Fibroblast of lung (primary cell): ENCODE data around the gene LMAN1. TPM values are rescaled to one million over a fixed set of nuclear protein-coding genes. Genes with fewer than 3 reads are reported as not detected.

Source experiments
- DNase-seq, 2 donors: peaks; one replicate each; pipeline versions ENCODE4 v3.0.0 to v3.0.0-alpha.2; 2010; ENCODE audit warnings: low read depth in 2 of 2
- H2AFZ ChIP-seq: 2 replicates; pipeline ENCODE4 v1.5.1; 2012; ENCODE audit warnings: low read length, control low read depth, inconsistent platforms
- H3K27ac ChIP-seq: 2 replicates; pipeline ENCODE4 v1.5.1; 2011; ENCODE audit warnings: low read length, control low read depth; ENCODE audit not compliant: insufficient read depth
- H3K27me3 ChIP-seq: 2 replicates; pipeline ENCODE4 v1.5.1; 2011; ENCODE audit warnings: mild to moderate bottlenecking, low read length; ENCODE audit not compliant: control insufficient read depth, insufficient read depth
- H3K36me3 ChIP-seq: 2 replicates; pipeline ENCODE4 v1.5.1; 2011; ENCODE audit warnings: low read length; ENCODE audit not compliant: control insufficient read depth, insufficient read depth
- H3K4me1 ChIP-seq: 2 replicates; pipeline ENCODE4 v1.5.1; 2011; ENCODE audit warnings: low read length; ENCODE audit not compliant: control insufficient read depth, insufficient read depth; ENCODE audit errors: extremely low read depth
- H3K4me2 ChIP-seq: 2 replicates; pipeline ENCODE4 v1.5.1; 2011; ENCODE audit warnings: low read length, control low read depth; ENCODE audit not compliant: insufficient read depth; ENCODE audit errors: extremely low read depth
- H3K4me3 ChIP-seq, 4 experiments: fragments of 200-600 bp in 1 of 4; sonication (generic) in 1 of 4; replicated peaks in 1 of 4; 2 replicates each; pipeline ENCODE4 v1.5.1; 2011 to 2016; ENCODE audit warnings: low read length in 4 of 4, low read depth in 3 of 4, mild to moderate bottlenecking in 3 of 4, control low read depth in 2 of 4, inconsistent platforms in 1 of 4, mixed read lengths in 1 of 4; ENCODE audit not compliant: insufficient read depth in 1 of 4; ENCODE audit errors: control extremely low read depth in 1 of 4
- H3K79me2 ChIP-seq: 2 replicates; pipeline ENCODE4 v1.5.1; 2012; ENCODE audit warnings: mild to moderate bottlenecking, low read length, inconsistent platforms; ENCODE audit not compliant: control insufficient read depth, insufficient read depth
- H3K9ac ChIP-seq: 2 replicates; pipeline ENCODE4 v1.5.1; 2011; ENCODE audit warnings: mild to moderate bottlenecking, low read length, control low read depth; ENCODE audit not compliant: insufficient read depth
- H3K9me3 ChIP-seq: 2 replicates; pipeline ENCODE4 v1.5.1; 2012; ENCODE audit warnings: low read depth, low read length; ENCODE audit not compliant: control insufficient read depth, insufficient read depth
- H4K20me1 ChIP-seq: 2 replicates; pipeline ENCODE4 v1.5.1; 2011; ENCODE audit warnings: low read length; ENCODE audit not compliant: control insufficient read depth, insufficient read depth; ENCODE audit errors: extremely low read depth
- EZH2 ChIP-seq: IDR thresholded peaks from 2 replicates; pipeline ENCODE4 v1.5.1; 2012; ENCODE audit warnings: low read length, control low read depth, mild to moderate bottlenecking; ENCODE audit errors: missing control alignments
- polyA plus RNA-seq, 2 donors: library from polyadenylated mRNA; depleted of rRNA in 1 of 2; stranded (reverse) in 1 of 2; unstranded in 1 of 2; fragments of >200 nt; gene quantifications; 2 replicates each; pipeline ENCODE4 v1.2.1, GENCODE V29; 2011 to 2012; ENCODE audit warnings: missing spikeins in 1 of 2
- total RNA-seq: library from RNA; depleted of rRNA; stranded (reverse); fragments of >200 nt; gene quantifications from 2 replicates; pipeline ENCODE4 v1.2.1, GENCODE V29; 2014
- TF ChIP-seq, protein P1 (sequence below), 2 donors: IDR thresholded peaks in 1 of 2; conservative IDR thresholded peaks in 1 of 2; 1 replicate in 1 of 2; 2 replicates in 1 of 2; pipeline ENCODE4 v1.5.1; 2011 to 2012; ENCODE audit warnings: low read length in 2 of 2, control low read depth in 1 of 2, inconsistent platforms in 1 of 2, low read depth in 1 of 2, mild to moderate bottlenecking in 1 of 2

Gene LMAN1
- total and polyA plus RNA-seq, 2 donors (not counting 1 experiment from before 2014, with no cell fraction given): 130 to 170 TPM

DNA sequence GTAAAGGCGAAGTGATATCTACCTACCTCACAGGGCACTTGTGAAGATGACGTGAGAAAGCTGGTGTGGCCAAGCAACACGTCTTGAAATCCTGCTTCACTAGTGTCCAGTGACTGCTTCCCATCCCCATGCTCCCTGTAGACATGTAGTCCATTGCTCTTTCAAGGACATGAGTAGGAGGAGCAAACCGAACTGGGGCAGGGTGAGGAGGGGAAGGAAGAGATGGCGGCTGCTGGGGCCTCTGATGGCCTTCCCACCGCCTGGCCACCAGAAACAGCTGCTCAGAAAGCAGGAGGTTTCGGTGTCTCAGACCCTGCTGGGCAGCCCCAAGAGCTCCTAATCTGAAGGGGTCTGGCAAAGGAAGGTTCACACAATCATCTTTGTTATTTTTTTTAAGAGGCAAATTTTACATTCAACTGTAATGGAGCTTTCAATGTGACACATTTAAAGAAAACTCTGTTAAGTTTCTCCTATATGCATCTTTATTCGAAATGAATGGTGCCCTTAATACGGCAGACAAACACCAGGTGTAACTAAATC is 55.3 kb downstream of the LMAN1 start:
- H4K20me1 ChIP-seq: no peaks in the 10 kb centered on the region
- no peak for TF ChIP-seq EZH2
- TF ChIP-seq, protein P1, sequence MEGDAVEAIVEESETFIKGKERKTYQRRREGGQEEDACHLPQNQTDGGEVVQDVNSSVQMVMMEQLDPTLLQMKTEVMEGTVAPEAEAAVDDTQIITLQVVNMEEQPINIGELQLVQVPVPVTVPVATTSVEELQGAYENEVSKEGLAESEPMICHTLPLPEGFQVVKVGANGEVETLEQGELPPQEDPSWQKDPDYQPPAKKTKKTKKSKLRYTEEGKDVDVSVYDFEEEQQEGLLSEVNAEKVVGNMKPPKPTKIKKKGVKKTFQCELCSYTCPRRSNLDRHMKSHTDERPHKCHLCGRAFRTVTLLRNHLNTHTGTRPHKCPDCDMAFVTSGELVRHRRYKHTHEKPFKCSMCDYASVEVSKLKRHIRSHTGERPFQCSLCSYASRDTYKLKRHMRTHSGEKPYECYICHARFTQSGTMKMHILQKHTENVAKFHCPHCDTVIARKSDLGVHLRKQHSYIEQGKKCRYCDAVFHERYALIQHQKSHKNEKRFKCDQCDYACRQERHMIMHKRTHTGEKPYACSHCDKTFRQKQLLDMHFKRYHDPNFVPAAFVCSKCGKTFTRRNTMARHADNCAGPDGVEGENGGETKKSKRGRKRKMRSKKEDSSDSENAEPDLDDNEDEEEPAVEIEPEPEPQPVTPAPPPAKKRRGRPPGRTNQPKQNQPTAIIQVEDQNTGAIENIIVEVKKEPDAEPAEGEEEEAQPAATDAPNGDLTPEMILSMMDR (conservative IDR thresholded peaks at IDR 0.05 in 1 of 2, IDR thresholded peaks at IDR 0.05 in 1 of 2; ENCODE audit: low read depth in 1 of 2, low read length in 2 of 2): no peak

DNA sequence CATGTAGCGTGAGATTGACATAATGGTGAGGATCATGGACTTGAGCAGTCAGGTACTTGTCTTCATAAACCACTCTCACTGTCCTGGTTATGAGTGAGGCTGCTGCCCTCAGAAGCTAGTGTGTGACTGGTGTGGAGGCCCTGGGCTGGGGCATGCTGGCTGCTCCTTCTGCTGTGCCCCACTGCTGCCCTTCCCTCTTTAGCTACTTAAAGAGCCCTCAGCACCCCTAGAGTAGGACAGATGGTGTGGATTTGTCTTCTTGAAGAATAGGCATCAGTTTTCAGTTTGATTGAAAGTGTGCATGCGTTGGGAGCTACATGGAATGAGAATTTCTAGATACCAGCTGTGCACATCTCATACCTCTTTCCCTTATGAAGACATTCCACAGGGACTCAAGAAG is 56.1 kb downstream of the LMAN1 start:
- Histone ChIP-seq H2AFZ (no peak overlapping the region), H3K9me3 (no peaks in the 10 kb centered on the region), H3K4me1 (peaks cover 1% of the 10 kb centered on the region), H3K4me3 (no peak overlapping the region), H3K9ac (no peak overlapping the region), H3K36me3 (no peaks in the 10 kb centered on the region), H3K79me2 (no peaks in the 10 kb centered on the region), H3K27ac (no peak overlapping the region), H3K27me3 (peaks cover 26% of the 10 kb centered on the region), H4K20me1 (no peaks in the 10 kb centered on the region), H3K4me2 (no peak overlapping the region)
- TF ChIP-seq, protein P1 (conservative IDR thresholded peaks at IDR 0.05 in 1 of 2, IDR thresholded peaks at IDR 0.05 in 1 of 2; ENCODE audit: low read depth in 1 of 2, low read length in 2 of 2): no peak
- TF ChIP-seq EZH2: no peak
- no peak for DNase-seq

More for the DNA sequence above, 55.3 kb downstream of the LMAN1 start:
- peaks cover 2% of the 10 kb centered on the region for H3K4me1 ChIP-seq
- no peaks in the 10 kb centered on the region for H3K9me3 ChIP-seq
- no peak overlapping the region for H3K27ac ChIP-seq
- H3K9ac ChIP-seq: no peak overlapping the region
- H3K4me3 ChIP-seq: no peak overlapping the region
- no peak for DNase-seq
- H3K79me2 ChIP-seq: no peaks in the 10 kb centered on the region
- H2AFZ ChIP-seq: no peak overlapping the region
- H3K27me3 ChIP-seq: peaks cover 26% of the 10 kb centered on the region
- no peak overlapping the region for H3K4me2 ChIP-seq
- no peaks in the 10 kb centered on the region for H3K36me3 ChIP-seq

DNA sequence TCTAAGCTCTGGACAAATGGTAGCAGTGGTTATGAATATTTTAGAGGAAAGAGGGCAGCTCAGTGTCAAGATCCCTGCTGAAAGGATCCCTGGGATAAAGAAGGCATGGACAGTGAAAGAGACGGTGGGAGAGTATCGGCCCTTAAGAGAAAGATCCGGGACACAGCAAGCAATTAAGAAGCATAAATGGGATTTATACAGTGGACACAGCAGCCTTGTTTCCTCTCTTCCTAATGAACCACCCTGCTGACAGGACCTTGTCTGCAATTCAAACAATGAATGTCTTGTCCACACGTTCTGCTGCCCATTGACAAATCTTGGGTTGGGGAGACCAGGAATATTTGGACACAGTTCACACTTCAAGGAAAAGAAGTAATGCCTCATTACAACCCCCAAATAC is 57.1 kb downstream of the LMAN1 start:
- Histone ChIP-seq H3K36me3 (no peaks in the 10 kb centered on the region), H3K9ac (no peak overlapping the region), H3K27me3 (peaks cover 20% of the 10 kb centered on the region), H3K9me3 (no peaks in the 10 kb centered on the region), H2AFZ (no peak overlapping the region), H3K27ac (no peak overlapping the region), H3K4me2 (no peak overlapping the region), H4K20me1 (no peaks in the 10 kb centered on the region), H3K79me2 (no peaks in the 10 kb centered on the region), H3K4me3 (no peak overlapping the region), H3K4me1 (no peaks in the 10 kb centered on the region)
- DNase-seq: no peak
- no peak for TF ChIP-seq EZH2
- TF ChIP-seq, protein P1 (conservative IDR thresholded peaks at IDR 0.05 in 1 of 2, IDR thresholded peaks at IDR 0.05 in 1 of 2; ENCODE audit: low read depth in 1 of 2, low read length in 2 of 2): no peak
